Heart right ventricle (tissue), 16 donors: ENCODE data around the gene NPAS3. TPM values are rescaled to one million over a fixed set of nuclear protein-coding genes. Genes with fewer than 3 reads are reported as not detected.

Experiments
- ATAC-seq, 8 donors: fragments of 200-7000 bp; cut with Tn5 transposase; one replicate each; pipeline ENCODE4 v1.9.1; 2020; ENCODE audit warnings: mild to moderate bottlenecking in 8 of 8, moderate library complexity in 8 of 8, moderate number of reproducible peaks in 1 of 8
- DNase-seq, 2 donors: peaks; one replicate each; pipeline ENCODE4 v3.0.0-alpha.2; 2020
- H3K27ac ChIP-seq, 10 donors: fragments of 200-600 bp; sonication (generic) in 2 of 10; one replicate each; pipeline versions ENCODE4 v1.5.0 to v1.8.0; 2020 to 2022; ENCODE audit warnings: mild to moderate bottlenecking in 3 of 10
- H3K27me3 ChIP-seq, 7 donors: fragments of 200-600 bp; one replicate each; pipeline ENCODE4 v1.8.0; 2021 to 2022; ENCODE audit warnings: mild to moderate bottlenecking in 2 of 7
- H3K36me3 ChIP-seq, 9 donors: fragments of 200-600 bp; sonication (generic) in 1 of 9; one replicate each; pipeline versions ENCODE4 v1.5.0 to v1.8.0; 2020 to 2022; ENCODE audit warnings: mild to moderate bottlenecking in 2 of 9
- H3K4me1 ChIP-seq, 9 donors: fragments of 200-600 bp; sonication (generic) in 1 of 9; one replicate each; pipeline versions ENCODE4 v1.5.0 to v1.8.0; 2020 to 2022; ENCODE audit warnings: mild to moderate bottlenecking in 4 of 9
- H3K4me3 ChIP-seq, 10 donors: fragments of 200-600 bp; sonication (generic) in 2 of 10; one replicate each; pipeline versions ENCODE4 v1.5.0 to v1.8.0; 2020 to 2022; ENCODE audit warnings: mild to moderate bottlenecking in 7 of 10, moderate library complexity in 2 of 10
- H3K9me3 ChIP-seq, 11 donors: fragments of 200-600 bp in 10 of 11; sonication (generic) in 2 of 11; one replicate each; pipeline versions ENCODE4 v1.5.0 to v1.8.0; 2013 to 2022; ENCODE audit warnings: mild to moderate bottlenecking in 2 of 11, control low read depth in 1 of 11, moderate library complexity in 1 of 11
- WGBS, 2 donors: extraction: QIAGEN DNeasy Blood & Tissue Kit; methylation state at CpG; one replicate each; pipeline ENCODE4 v1.1.7; 2013; ENCODE audit warnings: inconsistent platforms in 1 of 2; 5-methylcytosine and 5-hydroxymethylcytosine counted together
- intact Hi-C, 10 donors: fragments of 100-400 bp; cut with DNase I; formaldehyde crosslinking; loops; one replicate each; pipeline versions ENCODE4 v1.11.1 to v1.14.2; 2022
- polyA plus RNA-seq, 2 donors: library from polyadenylated mRNA; stranded (reverse); fragments of 200-250 nt; gene quantifications; one replicate each; pipeline ENCODE4 v1.2.3, GENCODE V29; 2013
- total RNA-seq, 10 donors: library from RNA; stranded (reverse); fragmentation: NEBNext Ultra II Directional in 3 of 10; extraction: Animal tissue kit (Norgen Biotek cat#: 25700) in 3 of 10; gene quantifications; one replicate each; pipeline versions ENCODE4 v1.2.1 to v1.2.4, GENCODE V29; 2021 to 2023
- TF ChIP-seq, protein P1 (sequence below), 9 donors: fragments of 200-600 bp; sonication (generic) in 2 of 9; IDR thresholded peaks; one replicate each; pipeline versions ENCODE4 v1.5.0 to v1.8.0; 2021 to 2022; ENCODE audit warnings: antibody characterized with exemption in 9 of 9, mild to moderate bottlenecking in 5 of 9, moderate library complexity in 1 of 9
- donor health status: Arrhythmogenic right ventricular cardiomyopathy.
- donor health status: ischemic (EF 13 %, LVEDD 7.1; RV severe dilation, severe dysfunction).
- donor health status: healthy with polysubstance abuse.
- donor health status: DM: no; HTN: yes; CAD: no.
- donor health status: DM: no; HTN: no; CAD: no.
- donor health status: ischemic (EF 25% LVEDD 6.9; RV normal size, moderate dysfunction).
- donor health status: ischemic (EF 25% LVEDD 5.7; RV mildly dilated, moderate dysfunction).
- donor health status: healthy.
- donor health status: DM: yes; HTN: yes; CAD: no.
- donor health status: Ischemic cardiomyopathy.
- donor health status: ischemic (EF 35%, LVEDD 5.7; RV mildly dilated, moderate dysfunction).
- donor health status: nonischemic (EF 11% LVEDD 7.7; RV severe dilation, severe dysfunction).
- donor health status: DM: yes; HTN: yes; CAD: no.
- donor health status: PGD.
- donor health status: ischemic (EF 29% LVEDD 5.4; RV normal size, mild dysfunction).
- donor health status: nonischemic (EF 23%, LVEDD 6.1; RV moderate dilation, normal function).

The NPAS3 gene
- total and polyA plus RNA-seq, 12 donors = 0.12 to 2.8 (median 0.99) TPM

DNA sequence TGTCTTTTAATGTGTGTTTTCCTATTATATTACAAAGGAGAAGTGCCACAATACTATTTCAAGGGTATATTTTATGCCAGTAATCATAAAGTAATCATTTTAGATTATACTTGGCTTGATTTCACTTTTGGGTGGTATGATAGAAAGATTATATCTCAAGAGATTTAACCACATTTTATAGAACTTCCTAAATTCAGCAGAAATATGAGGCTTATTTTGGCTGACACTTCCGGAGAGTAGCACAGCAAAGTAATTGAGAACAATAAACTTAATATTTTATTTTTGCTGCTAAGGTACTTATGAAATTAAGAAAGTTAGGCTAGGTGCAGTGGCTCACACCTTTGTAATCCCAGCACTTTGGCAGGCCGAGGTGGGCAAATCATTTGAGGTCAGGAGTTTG lies 319.1 kb downstream of the NPAS3 start:
- peaks cover 0 to 13% (median 0%) of the 10 kb centered on the region in 9 donors for H3K4me1 ChIP-seq
- TF ChIP-seq, protein P1, sequence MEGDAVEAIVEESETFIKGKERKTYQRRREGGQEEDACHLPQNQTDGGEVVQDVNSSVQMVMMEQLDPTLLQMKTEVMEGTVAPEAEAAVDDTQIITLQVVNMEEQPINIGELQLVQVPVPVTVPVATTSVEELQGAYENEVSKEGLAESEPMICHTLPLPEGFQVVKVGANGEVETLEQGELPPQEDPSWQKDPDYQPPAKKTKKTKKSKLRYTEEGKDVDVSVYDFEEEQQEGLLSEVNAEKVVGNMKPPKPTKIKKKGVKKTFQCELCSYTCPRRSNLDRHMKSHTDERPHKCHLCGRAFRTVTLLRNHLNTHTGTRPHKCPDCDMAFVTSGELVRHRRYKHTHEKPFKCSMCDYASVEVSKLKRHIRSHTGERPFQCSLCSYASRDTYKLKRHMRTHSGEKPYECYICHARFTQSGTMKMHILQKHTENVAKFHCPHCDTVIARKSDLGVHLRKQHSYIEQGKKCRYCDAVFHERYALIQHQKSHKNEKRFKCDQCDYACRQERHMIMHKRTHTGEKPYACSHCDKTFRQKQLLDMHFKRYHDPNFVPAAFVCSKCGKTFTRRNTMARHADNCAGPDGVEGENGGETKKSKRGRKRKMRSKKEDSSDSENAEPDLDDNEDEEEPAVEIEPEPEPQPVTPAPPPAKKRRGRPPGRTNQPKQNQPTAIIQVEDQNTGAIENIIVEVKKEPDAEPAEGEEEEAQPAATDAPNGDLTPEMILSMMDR (IDR thresholded peaks at IDR 0.05) = no peak
- H3K9me3 ChIP-seq = no peaks in the 10 kb centered on the region
- no peak overlapping the region for H3K4me3 ChIP-seq
- no peaks in the 10 kb centered on the region for H3K36me3 ChIP-seq
- 64 to 87% methylated on average over 2 of the region's 2 CpGs for WGBS, 2 donors
- no peak overlapping the region for H3K27ac ChIP-seq
- ATAC-seq (no peak), DNase-seq (no peak)
- intact Hi-C loops = no loop called here
- H3K27me3 ChIP-seq = no peaks in the 10 kb centered on the region

DNA sequence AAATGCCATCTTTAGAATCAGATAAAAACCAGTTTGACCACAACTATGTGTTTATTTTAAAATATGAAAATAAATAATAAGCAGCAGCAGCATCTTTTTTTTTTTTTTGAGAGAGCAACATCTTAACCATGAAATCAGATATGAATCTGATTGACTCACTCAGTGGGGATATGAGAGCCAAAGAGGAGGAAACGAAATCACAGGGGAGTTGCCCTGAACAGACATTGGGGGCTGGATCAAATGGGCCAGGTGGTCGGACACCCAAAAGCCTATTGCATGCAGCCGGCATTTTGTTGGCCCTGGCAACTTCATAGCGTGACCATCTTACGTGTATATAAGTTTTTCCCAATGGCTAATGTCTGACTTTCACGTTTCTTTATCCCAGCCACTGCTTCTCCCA lies 321.1 kb downstream of the NPAS3 start:
- intact Hi-C loops = no loop called here
- WGBS, 2 donors = 54 to 83% methylated on average over 6 of the region's 6 CpGs

DNA sequence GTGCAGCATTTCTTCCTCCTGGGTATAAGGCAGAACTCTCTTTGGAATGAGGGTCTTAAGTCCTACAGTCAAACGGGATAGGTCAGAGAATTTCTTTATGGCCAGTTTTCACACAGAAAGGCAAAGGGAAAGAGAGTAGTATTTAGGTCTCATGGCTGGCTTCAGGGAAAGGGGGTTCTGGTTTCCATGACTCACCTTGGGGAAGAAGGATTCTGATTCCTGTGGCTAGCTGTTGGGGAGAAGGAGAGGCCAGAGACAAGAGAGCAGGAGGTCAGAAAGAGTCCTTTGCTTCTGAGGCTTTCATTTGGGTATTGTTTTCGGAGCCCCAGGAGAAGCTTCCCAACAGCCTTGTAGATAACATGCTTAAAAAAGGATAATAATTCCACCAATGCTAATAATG lies 332.5 kb downstream of the NPAS3 start:
- DNase-seq (no peak), ATAC-seq (no peak)
- H3K9me3 ChIP-seq = peaks cover 0 to under 1% (median 0%) of the 10 kb centered on the region in 11 donors
- H3K36me3 ChIP-seq = no peaks in the 10 kb centered on the region
- TF ChIP-seq, protein P1 (IDR thresholded peaks at IDR 0.05) = no peak
- no peaks in the 10 kb centered on the region for H3K4me1 ChIP-seq
- intact Hi-C loops = no loop called here
- 90 to 92% methylated on average over 2 of the region's 2 CpGs for WGBS, 2 donors
- no peaks in the 10 kb centered on the region for H3K27me3 ChIP-seq
- no peak overlapping the region for H3K4me3 ChIP-seq
- H3K27ac ChIP-seq = no peak overlapping the region

More for the DNA sequence above, 321.1 kb downstream of the NPAS3 start:
- Histone ChIP-seq H3K4me1 (peaks cover 0 to 6% (median 0%) of the 10 kb centered on the region in 9 donors), H3K27me3 (no peaks in the 10 kb centered on the region), H3K4me3 (no peak overlapping the region), H3K9me3 (no peaks in the 10 kb centered on the region), H3K27ac (no peak overlapping the region), H3K36me3 (no peaks in the 10 kb centered on the region)
- ATAC-seq (no peak), DNase-seq (no peak)
- TF ChIP-seq, protein P1 (IDR thresholded peaks at IDR 0.05) = no peak

DNA sequence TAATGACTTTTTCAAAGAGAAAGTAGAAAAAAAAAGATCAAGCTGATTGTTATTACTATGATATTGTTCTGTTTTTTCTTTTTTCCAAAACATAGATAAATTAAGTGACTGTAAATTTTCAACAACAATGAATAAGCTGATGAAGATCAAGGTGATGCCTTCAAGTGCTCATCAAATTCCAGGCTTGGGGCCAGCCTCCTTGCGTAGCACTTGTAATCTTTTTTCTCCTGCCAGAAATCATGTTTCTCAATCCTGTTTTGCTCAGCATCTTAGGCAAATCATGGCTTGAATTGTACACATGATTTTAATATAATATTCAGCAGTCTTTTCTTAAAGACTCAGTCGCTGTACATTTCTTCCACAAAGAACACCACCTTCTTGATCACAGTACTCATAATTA lies 333.2 kb downstream of the NPAS3 start:
- ATAC-seq (no peak), DNase-seq (no peak)
- intact Hi-C loops = no loop called here
- WGBS, 2 donors = 87 to 90% methylated on average over 2 of the region's 2 CpGs
- TF ChIP-seq, protein P1 (IDR thresholded peaks at IDR 0.05) = no peak
- no peaks in the 10 kb centered on the region for H3K27me3 ChIP-seq
- H3K9me3 ChIP-seq = no peaks in the 10 kb centered on the region
- H3K36me3 ChIP-seq = no peaks in the 10 kb centered on the region
- no peak overlapping the region for H3K4me3 ChIP-seq
- H3K4me1 ChIP-seq = no peaks in the 10 kb centered on the region
- no peak overlapping the region for H3K27ac ChIP-seq
